ENCODE results near the gene HOOK2. TPM values are rescaled to one million over a fixed set of nuclear protein-coding genes. Genes with fewer than 3 reads are reported as not detected.

Gene HOOK2
- total and polyA plus RNA-seq, 2 of the 8 experiments (the other 6 are each of a cell fraction or from before 2014, with no cell fraction given) = 23.8 to 63.2 TPM

DNA sequence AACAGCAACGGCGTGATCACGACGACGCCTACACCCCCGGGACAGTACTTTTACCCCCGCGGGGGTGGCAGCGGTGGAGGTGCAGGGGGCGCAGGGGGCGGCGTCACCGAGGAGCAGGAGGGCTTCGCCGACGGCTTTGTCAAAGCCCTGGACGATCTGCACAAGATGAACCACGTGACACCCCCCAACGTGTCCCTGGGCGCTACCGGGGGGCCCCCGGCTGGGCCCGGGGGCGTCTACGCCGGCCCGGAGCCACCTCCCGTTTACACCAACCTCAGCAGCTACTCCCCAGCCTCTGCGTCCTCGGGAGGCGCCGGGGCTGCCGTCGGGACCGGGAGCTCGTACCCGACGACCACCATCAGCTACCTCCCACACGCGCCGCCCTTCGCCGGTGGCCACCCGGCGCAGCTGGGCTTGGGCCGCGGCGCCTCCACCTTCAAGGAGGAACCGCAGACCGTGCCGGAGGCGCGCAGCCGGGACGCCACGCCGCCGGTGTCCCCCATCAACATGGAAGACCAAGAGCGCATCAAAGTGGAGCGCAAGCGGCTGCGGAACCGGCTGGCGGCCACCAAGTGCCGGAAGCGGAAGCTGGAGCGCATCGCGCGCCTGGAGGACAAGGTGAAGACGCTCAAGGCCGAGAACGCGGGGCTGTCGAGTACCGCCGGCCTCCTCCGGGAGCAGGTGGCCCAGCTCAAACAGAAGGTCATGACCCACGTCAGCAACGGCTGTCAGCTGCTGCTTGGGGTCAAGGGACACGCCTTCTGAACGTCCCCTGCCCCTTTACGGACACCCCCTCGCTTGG lies 16.9 kb upstream of the HOOK2 start (continued):
- TF ChIP-seq TAF7 (optimal IDR thresholded peaks at IDR 0.05; ENCODE audit: borderline replicate concordance, low read depth, low read length) (peak; percentile 82), PHF8 (conservative IDR thresholded peaks at IDR 0.05; ENCODE audit: low read depth, low read length) (0 out of 2 replicates have a peak, but pooled peaks have one; percentile 22), RBBP5 (IDR thresholded peaks at IDR 0.05; ENCODE audit: borderline replicate concordance, low read depth, low read length) (0 out of 2 replicates have a peak, but pooled peaks have one; percentile 53), CTBP2 (IDR thresholded peaks at IDR 0.05; ENCODE audit: borderline replicate concordance, insufficient read depth, insufficient read length, low read length) (no peak), TCF12 (IDR thresholded peaks at IDR 0.05; ENCODE audit: low read depth, low read length) (0 out of 2 replicates have a peak, but pooled peaks have one; percentile 51), KDM1A (IDR thresholded peaks at IDR 0.05; ENCODE audit: borderline replicate concordance, low read length) (no peak), POLR2AphosphoS5 (IDR thresholded peaks at IDR 0.05; ENCODE audit: low read depth, low read length) (peak; percentile 89; the same call in 1 of the 2 replicates), CREB1 (IDR thresholded peaks at IDR 0.05) (peak; percentile 56), TBP (IDR thresholded peaks at IDR 0.05; ENCODE audit: low read depth, low read length) (peak; percentile 36; the same call in 1 of the 2 replicates), TAF1 (IDR thresholded peaks at IDR 0.05; ENCODE audit: low read depth, low read length) (0 out of 2 replicates have a peak, but pooled peaks have one; percentile 46), HDAC6 (IDR thresholded peaks at IDR 0.05; ENCODE audit: low read depth, low read length) (no peak), JUN (IDR thresholded peaks at IDR 0.05; ENCODE audit: low read depth, low read length) (no peak), SP1 (IDR thresholded peaks at IDR 0.05; ENCODE audit: low read depth, low read length) (no peak), KDM5A (IDR thresholded peaks at IDR 0.05; ENCODE audit: low read length) (no peak)
- TF ChIP-seq, protein P1, sequence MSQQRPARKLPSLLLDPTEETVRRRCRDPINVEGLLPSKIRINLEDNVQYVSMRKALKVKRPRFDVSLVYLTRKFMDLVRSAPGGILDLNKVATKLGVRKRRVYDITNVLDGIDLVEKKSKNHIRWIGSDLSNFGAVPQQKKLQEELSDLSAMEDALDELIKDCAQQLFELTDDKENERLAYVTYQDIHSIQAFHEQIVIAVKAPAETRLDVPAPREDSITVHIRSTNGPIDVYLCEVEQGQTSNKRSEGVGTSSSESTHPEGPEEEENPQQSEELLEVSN (IDR thresholded peaks at IDR 0.05) = peak; percentile 91
- TF ChIP-seq, protein P2, sequence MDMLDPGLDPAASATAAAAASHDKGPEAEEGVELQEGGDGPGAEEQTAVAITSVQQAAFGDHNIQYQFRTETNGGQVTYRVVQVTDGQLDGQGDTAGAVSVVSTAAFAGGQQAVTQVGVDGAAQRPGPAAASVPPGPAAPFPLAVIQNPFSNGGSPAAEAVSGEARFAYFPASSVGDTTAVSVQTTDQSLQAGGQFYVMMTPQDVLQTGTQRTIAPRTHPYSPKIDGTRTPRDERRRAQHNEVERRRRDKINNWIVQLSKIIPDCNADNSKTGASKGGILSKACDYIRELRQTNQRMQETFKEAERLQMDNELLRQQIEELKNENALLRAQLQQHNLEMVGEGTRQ (IDR thresholded peaks at IDR 0.05; ENCODE audit: low read length) = peak; percentile 65
- TF ChIP-seq, protein P3, sequence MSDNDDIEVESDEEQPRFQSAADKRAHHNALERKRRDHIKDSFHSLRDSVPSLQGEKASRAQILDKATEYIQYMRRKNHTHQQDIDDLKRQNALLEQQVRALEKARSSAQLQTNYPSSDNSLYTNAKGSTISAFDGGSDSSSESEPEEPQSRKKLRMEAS (IDR thresholded peaks at IDR 0.05) = peak; percentile 92
